Colon (tissue), 2 donors: ENCODE data around the gene GATB.

Experiments used
- FAIRE-seq: peaks from 2 replicates; lab custom pipeline; 2012; peaks lifted over from hg19 to GRCh38; lab: Jason Lieb, UNC
- donor health status: control.
- donor health status: control.

Gene GATB

DNA sequence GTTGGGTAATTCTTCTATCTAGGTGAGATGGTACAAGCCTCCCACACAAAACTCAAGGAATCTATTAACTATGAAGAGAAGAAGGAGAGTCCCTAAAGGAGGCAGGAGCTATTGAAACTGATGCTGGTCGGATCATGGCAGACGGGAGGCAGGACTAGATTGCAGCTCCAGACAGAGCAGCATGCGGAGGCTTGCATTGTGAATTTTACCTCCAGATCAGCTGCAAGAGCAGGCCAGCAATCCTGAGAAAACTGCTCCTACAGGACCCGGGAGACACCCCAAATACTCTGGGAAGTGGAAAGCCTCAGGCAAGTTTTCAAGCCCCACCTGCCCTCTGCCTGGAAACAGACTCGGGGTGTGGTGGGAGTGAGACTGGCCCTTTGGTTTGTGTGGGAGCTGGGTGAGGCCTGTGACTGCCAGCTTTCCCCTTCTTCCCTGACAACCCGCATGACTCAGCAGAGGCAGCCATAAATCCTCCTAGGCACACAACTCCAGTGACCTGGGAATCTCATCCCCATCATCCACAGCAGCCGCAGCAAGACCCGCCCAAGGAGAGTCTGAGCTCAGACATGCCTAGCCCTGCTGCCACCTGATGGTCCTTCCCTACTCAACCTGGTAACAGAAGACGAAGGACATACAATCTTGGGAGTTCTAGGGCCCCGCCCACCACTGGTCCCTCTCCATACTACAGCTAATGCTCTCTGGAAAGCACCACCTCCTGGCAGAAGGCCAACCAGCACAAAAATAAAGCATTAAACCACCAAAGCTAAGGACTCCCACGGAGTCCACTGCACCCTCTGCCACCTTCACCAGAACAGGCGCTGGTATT lies 30.9 kb downstream of the GATB start:
- FAIRE-seq = no peak

DNA sequence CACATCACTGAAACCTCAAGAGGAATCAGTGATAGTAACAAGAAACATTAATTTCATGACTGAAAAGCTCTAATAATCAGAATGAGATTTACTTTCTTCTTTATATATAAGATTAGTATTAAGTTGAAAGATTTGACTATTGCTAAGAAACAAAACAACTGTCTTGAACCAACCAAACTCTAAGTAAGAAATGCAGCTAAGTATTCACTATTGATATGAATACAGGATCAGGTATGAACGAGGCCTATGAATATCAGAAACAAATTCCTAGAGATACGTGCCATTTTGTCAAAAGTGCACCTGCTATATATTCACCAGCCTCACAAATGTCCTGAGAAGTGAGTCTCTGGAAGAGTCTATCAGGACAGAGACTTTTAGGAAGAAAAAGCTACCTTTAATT lies 32.1 kb downstream of the GATB start:
- no peak for FAIRE-seq

DNA sequence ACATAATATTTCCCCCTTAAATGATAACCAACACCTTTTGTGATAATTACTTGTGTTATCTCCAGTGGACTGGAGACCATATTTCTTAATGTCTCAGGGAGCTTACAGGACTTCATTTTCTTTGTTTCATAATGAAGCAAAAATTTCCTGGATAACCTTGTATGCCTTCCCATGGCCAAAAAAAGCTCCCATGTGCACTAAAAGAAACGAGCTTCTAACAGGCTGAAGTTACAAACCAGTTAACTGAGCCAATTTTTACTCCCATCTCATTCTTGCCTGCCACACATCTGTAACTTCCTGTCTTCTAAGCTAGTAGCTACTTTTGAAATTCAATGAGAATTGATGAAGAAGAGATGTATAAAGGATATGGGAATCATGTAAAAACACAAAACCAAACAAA lies 32.8 kb downstream of the GATB start:
- FAIRE-seq = no peak

DNA sequence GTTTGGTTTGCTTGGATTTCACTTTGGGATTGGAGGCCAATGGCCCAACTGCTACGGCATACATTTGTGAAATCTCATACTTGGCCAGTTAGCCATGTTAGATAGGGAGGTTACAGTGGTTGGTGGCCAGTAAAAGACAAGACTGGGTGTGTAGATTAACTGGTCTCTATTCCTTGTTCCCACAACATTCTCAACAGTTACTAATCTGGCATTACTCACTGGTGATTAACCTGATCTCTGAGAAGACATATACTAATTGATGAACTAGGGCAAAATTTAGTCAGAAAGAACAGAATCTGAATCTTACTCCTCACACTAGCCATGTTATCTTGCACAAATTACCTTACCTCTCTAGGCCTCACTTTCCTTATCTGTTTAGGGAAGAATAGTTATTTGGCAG lies 33.4 kb downstream of the GATB start:
- FAIRE-seq = no peak

DNA sequence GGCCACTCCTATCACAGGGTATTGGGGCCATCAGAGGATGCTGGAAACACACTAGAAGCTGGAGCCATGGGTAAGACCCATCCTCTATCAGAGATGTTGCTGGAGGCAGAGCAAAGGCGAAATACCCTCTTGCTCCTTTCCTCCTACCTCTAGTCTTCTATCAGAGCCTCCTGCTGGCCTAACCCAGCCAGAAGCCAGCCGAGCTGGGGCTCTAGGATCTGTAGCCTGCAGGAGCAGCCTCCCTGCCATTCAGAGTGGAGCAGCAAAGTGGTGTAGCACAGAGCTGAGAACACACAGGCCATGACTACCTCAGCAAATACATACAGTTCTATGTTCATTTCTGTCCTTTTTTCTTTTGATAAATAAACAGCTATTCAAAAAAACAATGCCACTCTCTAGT lies 35.7 kb downstream of the GATB start:
- no peak for FAIRE-seq

DNA sequence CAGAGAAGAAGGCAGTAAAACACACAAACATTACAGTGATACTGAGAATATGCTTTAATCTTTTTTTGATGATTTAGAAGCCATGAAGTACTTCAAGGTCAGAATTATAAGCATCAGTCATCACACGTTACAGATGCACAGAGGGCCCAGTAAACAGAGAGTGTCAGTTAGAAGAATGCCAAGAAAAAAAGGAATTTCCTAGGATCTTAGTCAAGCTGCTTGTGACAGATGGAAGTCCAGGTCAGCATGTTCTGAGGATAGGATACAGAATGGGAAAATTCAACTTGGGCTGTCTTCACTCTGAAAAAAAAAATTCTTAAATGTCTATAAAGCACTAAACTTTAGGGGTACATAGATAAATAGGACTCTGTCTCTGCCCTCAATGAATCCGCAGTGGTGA lies 38.9 kb downstream of the GATB start:
- FAIRE-seq = no peak

DNA sequence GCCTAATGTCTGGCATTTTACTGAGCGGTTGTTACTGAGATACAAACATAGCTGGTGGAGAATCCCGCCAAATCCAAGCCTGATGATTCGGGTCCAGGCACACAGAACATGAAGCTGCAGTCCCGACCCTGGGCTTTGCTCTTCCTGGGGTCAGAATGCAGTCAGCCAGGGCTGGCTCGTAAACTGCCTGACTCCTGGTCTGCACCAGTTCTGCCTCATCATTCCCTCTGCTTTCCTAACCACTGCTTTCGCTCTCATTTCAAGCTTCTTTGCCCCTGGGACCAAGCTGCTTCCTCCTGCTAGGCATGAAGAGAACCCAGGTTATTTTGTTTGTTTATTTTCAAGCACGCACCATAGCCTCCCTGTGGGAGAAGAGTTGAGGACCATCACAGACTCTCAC lies 39.3 kb downstream of the GATB start:
- no peak for FAIRE-seq

DNA sequence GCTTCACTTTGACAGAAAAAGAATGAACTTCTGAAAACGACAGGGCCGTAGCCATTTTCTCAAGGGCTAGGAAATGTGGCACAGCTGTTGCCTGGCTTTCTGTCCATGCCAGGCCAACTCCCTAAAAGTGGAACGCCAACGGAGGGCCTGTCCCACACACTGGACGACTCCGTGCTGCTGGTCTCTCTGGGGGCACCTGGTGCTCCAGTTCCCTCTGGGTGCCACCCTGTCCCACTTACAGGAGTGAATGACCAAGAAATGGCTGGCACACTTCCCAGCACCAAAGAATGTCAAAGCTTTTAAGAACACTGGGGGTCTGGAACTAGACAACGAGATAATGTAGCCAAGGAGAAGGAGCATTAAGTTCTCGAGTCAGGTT lies 40.9 kb downstream of the GATB start:
- FAIRE-seq = no peak

DNA sequence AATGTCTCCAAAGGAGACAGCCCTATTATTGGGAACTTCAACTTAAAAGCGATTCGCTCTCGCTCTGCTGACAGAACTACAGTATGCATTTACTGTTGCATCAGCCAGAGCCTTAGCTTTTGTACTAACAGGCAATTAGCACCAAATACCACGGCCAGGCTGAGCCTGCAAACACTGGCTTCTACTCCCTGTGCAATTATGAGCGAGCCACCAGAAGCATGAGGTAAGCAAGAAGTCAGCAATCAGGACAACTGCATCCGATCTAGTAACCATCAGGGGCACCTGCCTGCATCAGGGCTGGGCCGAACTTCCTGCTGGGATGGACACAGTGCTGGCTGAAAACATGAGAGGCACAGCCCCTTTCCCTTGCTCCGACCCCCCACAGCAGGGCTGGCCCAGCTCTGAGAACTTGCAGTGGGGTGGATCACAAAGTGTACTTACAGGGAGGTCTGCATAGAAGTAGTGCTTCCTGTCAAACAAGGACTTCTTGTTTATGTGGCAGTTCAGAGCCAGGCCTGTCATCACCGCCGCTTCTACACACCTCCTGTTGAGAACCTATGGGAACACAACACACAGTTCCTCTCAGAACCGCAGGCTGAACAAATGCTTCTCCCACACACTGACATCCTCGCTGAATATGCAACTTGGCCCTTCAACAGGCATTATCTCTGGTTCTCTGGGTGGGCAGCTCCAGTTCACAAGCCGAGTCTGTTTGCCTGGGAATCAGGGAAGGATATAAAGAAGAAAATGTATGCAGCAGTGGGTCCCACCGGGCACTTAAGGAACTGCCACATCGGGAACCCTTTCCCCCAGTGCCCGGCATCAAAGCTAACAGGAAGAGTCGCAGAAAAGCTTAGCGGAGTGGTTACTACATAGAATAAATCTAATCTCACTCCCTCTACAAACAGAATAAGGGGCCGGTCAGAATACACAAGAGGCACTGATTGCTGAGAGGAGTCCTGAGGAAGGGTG lies 41.5 kb downstream of the GATB start:
- FAIRE-seq = no peak

DNA sequence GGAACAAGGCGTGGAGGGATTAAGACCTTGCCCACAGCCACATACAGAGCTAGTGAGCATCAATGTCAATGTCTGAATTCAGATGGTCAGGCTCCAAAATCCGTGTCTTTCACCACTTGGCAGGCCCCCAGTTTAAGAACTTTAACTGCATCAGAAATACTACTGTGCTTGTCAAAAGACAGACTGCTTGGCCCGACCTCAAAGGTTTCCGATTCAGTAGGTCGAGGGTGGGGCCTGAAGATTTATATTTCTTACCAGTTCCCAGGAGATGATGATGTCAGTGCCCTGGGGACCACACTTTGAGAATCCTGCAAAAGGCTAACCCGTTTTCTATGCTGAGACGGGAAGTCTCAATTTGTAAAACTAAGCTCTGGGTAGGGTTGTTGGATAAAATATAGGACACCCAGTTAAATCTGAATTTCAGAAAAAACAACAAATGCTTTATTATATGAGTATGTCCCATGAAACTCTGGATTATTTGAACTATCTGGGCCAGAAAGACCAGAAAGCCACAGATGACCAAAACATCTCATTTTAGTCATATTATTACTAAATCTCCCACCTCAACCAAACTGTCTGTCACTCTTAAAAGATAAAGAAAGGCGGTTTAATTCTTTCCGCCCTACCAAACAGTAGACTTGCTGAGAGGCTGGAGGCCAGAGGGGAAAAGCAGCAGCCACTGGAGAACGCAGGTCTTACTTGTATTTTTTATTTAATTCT lies 42.7 kb downstream of the GATB start:
- FAIRE-seq = no peak

DNA sequence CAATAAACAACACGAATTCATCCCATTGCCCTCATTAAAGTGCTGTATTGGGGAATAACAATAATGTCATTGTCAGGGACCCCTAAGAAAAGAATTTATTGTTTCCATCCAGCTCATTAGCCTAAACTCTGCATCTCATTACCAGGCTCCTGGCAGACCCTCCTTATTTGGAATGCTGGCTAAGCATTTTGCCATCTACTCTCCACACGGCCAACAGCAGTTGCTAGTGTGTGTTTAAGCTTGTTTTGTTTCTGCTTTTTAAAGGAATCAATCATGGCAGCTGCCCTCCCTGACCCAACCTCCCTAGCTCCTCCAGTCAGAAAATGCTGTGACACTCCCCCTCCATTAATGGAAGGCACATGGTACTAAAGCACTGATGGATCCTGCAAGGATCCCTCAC lies 43.5 kb downstream of the GATB start:
- no peak for FAIRE-seq

DNA sequence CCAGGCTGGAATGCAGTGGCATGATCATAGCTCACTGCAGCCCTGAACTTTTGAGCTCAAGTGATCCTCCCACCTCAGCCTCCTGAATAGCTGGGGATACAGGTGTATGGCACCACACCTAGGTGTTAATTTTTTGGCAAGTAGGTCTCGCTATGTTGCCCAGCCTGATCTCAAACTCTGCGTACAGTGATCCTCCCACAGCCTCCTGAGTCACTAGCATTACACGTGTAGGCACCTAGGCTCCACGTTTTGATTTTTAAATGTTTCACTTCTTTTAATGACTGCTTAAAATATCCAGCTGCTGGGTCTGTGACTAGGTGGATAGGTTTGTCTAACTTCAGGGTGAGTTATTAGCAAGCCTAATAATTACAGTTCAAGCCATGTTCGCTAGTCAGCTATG lies 44.5 kb downstream of the GATB start:
- FAIRE-seq = no peak

DNA sequence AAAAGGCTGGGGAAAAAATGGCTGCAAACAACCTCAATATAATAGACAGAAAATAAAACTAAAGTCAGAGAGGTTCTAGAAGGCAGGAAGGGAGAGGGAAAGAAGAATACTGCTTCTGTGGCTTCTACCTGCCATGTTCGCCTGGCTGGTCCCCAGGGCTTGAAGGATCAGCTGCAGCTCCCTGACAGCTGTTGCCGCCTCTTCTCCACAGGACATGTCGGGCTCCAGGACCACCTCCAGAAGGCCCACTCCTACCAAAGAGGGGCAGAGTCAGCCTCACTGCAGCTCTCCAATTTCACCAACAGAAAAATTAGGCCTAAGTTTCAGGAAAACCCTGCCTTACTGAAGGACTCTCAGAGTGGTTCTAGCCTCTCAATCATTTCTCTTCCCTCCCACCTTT lies 44.9 kb downstream of the GATB start:
- FAIRE-seq = no peak

DNA sequence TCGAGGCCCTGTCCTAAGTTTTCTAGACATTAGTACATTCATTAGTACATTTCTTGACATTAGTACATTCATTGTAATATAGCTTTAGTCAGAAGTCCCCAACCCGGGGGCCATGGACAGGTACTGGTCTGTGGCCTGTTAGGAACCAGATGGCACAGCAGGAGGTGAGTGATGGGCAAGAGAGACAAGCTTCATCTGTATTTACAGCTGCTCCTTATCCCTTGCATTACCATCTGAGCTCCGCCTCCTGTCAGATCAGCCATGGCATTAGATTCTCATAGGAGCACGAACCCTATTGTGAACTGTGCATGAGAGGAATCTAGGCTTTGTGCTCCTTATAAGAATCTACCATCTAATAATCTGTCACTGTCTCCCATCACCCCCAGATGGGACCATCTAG lies 48.0 kb downstream of the GATB start:
- FAIRE-seq = no peak

DNA sequence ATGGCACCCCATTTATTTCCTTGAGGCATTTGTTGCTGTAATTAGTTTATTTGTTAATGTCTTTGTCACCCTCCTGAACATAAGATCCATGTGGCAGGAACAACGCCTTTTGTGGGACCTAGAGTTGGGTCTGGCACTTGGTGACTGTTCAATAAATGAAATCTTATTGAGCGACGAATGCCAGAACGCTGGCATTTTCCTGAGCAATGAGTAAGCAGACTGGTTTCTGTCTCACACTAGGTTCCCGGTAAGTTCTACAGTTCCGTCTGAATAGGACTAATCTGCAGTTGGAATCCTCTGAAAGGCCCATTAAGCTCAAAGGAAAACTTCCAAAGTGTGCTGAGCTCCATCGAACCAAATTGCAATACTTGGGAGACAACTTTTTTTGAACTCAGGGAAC lies 49.2 kb downstream of the GATB start:
- no peak for FAIRE-seq

DNA sequence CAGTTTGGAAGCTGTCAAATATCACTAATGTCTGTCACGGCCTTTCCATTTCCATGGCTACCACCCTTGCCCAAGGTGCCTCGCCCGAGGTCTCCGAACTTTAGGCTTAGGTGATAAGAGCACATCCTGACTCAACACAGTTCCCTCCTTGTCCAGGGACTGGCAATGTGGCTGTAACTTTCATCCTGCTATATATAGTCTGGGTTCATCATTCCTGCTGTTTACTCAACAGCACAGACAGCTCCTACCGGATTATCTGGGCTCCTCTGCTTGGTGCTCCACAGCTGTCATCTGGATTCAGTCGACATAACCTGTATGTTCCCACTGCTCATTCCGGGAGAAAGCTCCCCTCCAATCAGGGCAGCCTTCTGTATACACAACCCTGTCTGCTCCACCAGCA lies 51.2 kb downstream of the GATB start:
- FAIRE-seq = no peak

DNA sequence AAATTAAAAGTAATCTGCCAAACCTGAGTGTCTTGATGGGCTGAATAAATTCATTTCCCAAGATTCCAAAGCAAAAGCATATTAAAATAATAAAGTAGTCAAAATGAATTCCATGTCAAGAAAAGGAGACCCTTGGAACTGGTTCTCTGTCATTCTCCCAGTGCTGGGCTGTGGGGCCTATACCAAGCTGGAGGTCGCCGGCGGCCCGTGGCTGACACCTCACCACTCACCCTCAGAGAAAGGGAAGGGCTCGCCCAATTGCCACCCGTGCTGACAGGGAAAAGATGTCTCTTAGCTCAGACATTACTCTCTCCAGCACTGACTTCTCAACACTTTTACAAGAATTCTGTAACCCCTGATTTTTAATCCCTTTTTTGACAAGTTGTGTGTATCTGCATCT lies 51.7 kb downstream of the GATB start:
- FAIRE-seq = no peak

DNA sequence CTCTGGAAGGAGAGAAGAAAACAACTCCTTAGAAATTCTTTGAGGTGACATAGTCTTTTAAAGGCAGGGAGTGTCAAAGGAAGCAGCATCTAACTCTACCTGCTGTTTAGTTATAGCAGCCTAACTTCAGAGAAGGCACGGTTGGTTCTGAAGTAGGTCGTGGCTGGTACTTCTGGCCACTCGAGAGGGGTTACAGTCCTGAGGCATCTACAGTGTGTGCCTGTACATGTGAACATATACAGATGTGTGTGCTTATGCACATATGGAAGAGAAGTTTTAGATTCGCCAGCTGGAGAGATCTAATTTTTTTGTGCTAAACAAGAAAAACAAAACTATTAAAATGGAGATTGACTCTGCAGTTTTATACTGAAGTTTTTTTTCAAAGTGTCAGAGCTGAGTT lies 52.7 kb downstream of the GATB start:
- no peak for FAIRE-seq

DNA sequence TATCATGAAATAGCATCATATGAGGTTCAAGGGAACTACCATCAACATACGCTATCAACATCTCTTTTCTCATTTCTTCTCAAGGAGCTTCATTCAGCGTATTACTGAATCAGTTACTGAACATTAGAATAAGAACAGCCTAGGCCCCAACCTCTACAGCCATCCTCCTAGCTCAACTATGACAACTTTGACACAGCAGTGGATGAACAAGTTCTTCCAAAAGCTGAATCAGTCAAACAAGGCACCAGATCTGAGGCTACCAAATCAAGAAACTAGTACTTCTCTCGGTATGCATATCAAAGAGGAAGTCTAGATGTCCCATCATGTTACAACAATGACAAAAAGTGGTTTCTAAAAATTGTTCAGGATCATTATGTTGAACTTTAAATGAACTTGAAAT lies 57.4 kb downstream of the GATB start:
- no peak for FAIRE-seq

DNA sequence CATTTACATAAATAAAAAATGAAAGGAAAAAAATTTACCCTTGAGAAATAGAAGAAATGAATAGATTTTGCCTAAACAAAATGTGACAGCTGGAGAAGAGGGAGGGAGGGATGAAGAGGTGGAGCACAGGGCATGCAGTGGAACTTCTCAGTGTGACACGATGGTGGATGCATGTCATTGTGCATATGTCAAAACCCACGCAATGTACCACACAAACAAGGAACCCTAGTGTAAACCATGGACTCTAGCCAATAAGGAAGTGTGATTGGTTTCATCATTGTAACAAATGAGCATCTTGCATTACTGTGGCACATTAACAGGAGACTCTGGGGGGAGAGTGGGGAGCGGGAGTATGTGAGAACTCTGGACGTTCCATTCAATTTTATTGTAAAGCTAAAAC lies 58.6 kb downstream of the GATB start:
- no peak for FAIRE-seq

DNA sequence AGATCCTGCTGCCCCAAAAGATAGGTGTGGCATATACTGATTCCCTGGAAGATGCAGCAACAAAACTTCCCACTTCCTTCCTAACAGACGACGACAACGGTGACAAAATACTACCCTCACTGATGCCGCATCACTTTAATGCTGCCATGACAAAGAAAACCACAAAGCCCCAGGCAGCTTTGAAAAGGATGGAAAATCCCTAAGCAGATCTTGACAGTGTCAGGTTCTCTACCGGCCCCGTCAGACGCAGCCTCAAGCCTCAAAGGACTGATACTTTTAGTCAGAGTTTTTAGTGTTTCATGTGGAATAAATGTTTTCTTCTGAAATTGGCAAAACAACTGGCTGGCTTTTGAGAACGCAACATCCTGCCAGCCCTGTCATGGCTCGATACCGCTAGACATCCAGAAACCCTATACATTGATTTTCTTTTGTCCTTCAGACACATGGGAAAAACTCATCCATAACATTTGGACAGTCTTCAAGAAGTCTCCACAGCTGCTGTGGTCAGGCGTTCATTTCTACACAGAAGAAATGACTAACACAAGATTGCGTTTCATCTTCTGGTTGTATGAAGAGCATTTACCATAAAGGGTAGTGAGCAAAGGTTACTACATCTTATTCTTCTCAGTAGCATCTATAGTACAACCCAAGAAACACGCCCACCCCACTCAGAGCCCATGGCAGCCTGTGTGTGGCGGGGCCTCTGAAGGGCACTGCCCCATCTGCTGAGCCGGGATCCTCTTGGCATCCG lies 60.1 kb downstream of the GATB start:
- FAIRE-seq = no peak

DNA sequence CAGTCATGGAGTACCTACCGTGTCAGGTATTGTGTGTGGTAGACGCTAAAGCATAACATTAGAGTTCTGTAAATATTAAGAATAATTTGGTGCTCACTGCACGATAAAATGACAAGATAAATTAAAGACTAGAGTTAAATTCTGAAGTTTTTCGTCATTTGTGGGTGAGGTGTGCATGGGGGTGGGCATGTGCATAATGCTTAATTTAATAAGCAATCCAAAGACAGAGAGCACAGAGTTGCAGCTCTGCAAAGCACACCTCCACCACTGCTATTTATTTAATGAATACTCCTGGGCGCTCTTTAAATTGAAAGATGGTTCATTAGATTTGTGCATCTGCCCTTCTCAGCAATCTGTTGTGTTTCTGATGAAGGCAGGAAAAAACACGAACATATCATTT lies 62.6 kb downstream of the GATB start:
- no peak for FAIRE-seq
